HG02588 (cell line): ENCODE results near the gene RAN.

Experiments used
- ATAC-seq: cut with Tn5 transposase; IDR thresholded peaks from one replicate; pipeline ENCODE4 v1.9.1; 2021; ENCODE audit warnings: mild to moderate bottlenecking, moderate library complexity; ENCODE audit not compliant: unreplicated experiment

The RAN gene

DNA sequence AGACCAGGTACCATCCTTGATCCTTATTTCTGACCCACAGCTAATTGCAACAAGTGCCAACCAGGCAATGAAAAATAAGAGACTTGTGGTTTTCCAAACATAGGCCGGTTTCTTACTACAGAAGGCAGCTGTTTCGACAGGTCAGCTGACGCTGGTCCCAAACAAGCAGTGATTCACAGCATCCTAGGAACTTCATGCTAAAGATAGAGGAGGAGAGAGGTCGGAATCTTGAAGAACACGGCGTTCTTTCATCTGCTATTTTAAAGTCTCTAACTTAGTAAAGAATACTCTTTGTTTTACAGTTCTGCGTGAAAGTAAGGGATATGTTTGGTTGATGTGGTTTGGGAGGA is 53.8 kb downstream of the RAN start:
- no peak for ATAC-seq
